Umbilical cord (tissue), 1 donor: Measurements from ENCODE around the gene SLC1A2. TPM values are rescaled to one million over a fixed set of nuclear protein-coding genes. Genes with fewer than 3 reads are reported as not detected.

Experiments
- total RNA-seq: library from RNA; depleted of rRNA; stranded (reverse); fragments of >200 nt; gene quantifications from one replicate; pipeline ENCODE4 v1.2.3, GENCODE V29; 2014; ENCODE audit warnings: low replicate concordance; ENCODE audit not compliant: insufficient read depth

SLC1A2 gene
- total RNA-seq, 1 donor from 2014 or later, result 12.0 TPM

Other genes with a start within 250 kb of the SLC1A2 start
- 51.5 TPM for gene PAMR1, start 106.1 kb upstream of the SLC1A2 start, total RNA-seq
- 8.4 TPM for gene FJX1, start 198.9 kb upstream of the SLC1A2 start, total RNA-seq
- 13.7 TPM for gene TRIM44, start 243.2 kb upstream of the SLC1A2 start, total RNA-seq